ENCODE measurements around the gene LSS. TPM values are rescaled to one million over a fixed set of nuclear protein-coding genes. Genes with fewer than 3 reads are reported as not detected.

The LSS gene
- total and polyA plus RNA-seq, 7 donors: 17.4 to 78.6 (median 51.7) TPM

DNA sequence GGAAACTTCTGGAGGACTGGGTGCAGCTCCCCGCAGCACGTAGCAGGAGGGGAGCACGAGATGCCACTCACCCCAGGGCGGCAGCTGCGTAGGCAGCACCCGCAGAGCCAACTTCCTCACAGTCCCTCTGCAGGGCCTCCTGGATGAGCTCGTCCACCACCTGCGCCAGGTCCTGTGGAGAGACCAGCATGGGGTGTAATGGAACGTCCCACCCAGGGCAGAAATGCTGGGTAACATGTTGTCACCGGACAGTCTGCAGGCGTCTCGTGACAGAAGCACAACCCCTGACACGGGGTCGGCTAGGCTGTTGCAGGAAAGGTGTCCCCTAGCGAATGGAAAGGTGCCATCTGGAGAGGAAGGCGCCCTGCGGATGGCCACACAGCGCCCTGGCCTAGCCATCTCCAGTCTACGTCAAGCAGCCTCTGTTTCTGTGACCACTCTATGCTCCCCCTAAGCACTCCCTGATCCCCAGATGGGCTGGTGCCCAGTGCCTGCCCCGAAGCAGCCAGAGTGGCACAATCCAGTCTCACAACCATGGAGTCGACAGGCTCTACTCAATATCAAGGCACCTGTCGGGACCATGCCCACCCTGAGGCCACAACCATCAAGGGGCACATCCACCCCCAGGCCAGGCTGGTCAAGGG, 35.6 kb upstream of the LSS start:
- peaks cover 54 to 98% (median 74%) of the 10 kb centered on the region in 4 donors for H3K36me3 ChIP-seq
- H3K9me3 ChIP-seq: no peaks in the 10 kb centered on the region
- WGBS, 2 donors: 95 to 96% methylated on average over 22 of the region's 22 CpGs
- H3K4me3 ChIP-seq: no peak overlapping the region
- no peaks in the 10 kb centered on the region for H3K27me3 ChIP-seq
- H3K4me1 ChIP-seq: no peaks in the 10 kb centered on the region
- DNase-seq: no peak
- no peak overlapping the region for H3K27ac ChIP-seq
- TF ChIP-seq EP300 (IDR thresholded peaks at IDR 0.05) (no peak), POLR2AphosphoS5 (IDR thresholded peaks at IDR 0.05) (no peak), POLR2A (IDR thresholded peaks at IDR 0.05) (no peak)
- TF ChIP-seq, protein P1, sequence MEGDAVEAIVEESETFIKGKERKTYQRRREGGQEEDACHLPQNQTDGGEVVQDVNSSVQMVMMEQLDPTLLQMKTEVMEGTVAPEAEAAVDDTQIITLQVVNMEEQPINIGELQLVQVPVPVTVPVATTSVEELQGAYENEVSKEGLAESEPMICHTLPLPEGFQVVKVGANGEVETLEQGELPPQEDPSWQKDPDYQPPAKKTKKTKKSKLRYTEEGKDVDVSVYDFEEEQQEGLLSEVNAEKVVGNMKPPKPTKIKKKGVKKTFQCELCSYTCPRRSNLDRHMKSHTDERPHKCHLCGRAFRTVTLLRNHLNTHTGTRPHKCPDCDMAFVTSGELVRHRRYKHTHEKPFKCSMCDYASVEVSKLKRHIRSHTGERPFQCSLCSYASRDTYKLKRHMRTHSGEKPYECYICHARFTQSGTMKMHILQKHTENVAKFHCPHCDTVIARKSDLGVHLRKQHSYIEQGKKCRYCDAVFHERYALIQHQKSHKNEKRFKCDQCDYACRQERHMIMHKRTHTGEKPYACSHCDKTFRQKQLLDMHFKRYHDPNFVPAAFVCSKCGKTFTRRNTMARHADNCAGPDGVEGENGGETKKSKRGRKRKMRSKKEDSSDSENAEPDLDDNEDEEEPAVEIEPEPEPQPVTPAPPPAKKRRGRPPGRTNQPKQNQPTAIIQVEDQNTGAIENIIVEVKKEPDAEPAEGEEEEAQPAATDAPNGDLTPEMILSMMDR (IDR thresholded peaks at IDR 0.05): no peak
- intact Hi-C loops (cut with DNase I): no loop called here

DNA sequence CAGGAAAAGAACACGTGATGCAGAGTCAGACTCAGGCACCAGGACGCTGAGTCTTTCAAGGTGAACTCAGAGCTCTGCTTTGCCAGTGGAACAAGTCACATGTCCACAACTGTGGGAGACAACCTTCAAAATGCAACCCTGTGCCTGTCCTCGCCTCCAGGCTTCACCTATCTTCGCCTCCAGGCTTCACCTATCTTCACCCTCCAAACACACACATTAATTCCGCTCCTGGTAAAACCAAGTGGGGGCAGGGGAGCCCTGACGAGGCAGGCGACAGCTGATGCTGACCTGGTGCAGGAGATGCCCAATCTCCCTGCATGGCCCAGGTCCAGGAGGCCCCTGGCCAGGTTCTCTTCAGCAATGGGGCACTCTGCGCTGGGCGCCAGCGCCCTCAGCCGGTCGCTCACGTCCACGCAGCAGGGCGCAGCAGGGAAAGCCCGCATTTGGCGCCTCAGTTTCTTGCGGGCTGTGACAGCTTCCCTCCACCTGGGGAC, 28.0 kb upstream of the LSS start:
- Histone ChIP-seq H3K4me1 (no peaks in the 10 kb centered on the region), H3K27me3 (no peaks in the 10 kb centered on the region), H3K9me3 (no peaks in the 10 kb centered on the region), H3K27ac (no peak overlapping the region), H3K4me3 (no peak overlapping the region), H3K36me3 (peaks cover 63 to 98% (median 83%) of the 10 kb centered on the region in 4 donors)
- WGBS, 2 donors: 92 to 96% methylated on average over 18 of the region's 18 CpGs
- no peak for TF ChIP-seq POLR2AphosphoS5 (IDR thresholded peaks at IDR 0.05)
- TF ChIP-seq POLR2A (IDR thresholded peaks at IDR 0.05): no peak
- TF ChIP-seq EP300 (IDR thresholded peaks at IDR 0.05): no peak
- TF ChIP-seq, protein P1 (IDR thresholded peaks at IDR 0.05): no peak
- intact Hi-C loops (cut with DNase I): no loop called here
- DNase-seq: no peak

DNA sequence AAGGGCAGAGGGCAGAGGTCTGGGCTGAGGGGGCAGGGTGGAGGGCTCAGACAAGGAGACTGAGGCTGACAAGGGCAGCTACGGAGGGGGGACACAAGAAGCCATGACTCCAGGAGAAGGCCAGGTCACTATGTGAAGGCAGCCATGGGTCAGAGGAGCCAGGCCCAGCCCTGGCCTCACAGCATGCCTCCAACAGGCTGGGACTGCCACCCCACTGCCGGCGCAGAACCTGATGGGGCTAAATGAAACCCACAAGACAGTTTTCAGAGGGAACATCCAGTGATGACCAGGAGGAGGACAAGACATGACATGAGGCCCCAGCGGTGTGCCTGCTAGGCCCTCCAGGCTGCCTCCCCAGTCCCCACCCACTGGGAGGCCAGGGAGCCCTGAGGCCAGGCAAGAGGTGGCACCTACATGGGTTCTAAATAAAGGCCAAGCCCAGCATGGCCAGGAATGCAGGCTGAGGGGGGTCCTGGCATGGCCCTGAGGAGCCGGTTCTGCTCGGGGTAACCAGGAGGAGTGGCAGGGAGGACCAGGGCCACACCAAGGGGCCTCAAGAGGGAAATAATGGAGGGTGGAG, 27.3 kb upstream of the LSS start:
- no peak for TF ChIP-seq POLR2AphosphoS5 (IDR thresholded peaks at IDR 0.05)
- TF ChIP-seq, protein P1 (IDR thresholded peaks at IDR 0.05): no peak
- TF ChIP-seq POLR2A (IDR thresholded peaks at IDR 0.05): no peak
- no peak for TF ChIP-seq EP300 (IDR thresholded peaks at IDR 0.05)
- peaks cover 58 to 98% (median 80%) of the 10 kb centered on the region in 4 donors for H3K36me3 ChIP-seq

DNA sequence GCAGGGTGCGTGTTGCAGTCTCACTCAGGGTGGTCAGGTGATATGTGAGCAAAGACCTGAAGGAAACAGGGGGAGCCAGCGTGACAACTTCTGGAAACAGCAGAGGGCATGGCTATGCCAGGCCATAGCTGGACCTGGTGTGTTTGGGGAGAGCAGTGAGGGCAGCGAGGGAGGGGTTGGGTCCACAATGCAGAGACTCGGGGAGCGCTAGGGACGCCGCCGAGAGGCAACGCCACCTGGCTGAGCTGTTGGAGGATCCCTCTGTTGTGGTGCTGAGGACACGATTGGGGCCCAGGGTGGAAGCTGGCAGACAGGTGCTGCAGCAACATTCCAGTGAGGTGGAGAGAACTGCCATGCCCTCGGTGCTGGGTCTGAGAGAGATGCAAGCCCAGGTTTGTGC, 26.6 kb upstream of the LSS start:
- Histone ChIP-seq H3K27ac (no peak overlapping the region), H3K36me3 (peaks cover 58 to 98% (median 76%) of the 10 kb centered on the region in 4 donors), H3K4me3 (no peak overlapping the region), H3K9me3 (no peaks in the 10 kb centered on the region), H3K4me1 (no peaks in the 10 kb centered on the region), H3K27me3 (no peaks in the 10 kb centered on the region)
- intact Hi-C loops (cut with DNase I): no loop called here
- TF ChIP-seq EP300 (IDR thresholded peaks at IDR 0.05) (no peak), POLR2A (IDR thresholded peaks at IDR 0.05) (no peak), POLR2AphosphoS5 (IDR thresholded peaks at IDR 0.05) (no peak)
- TF ChIP-seq, protein P1 (IDR thresholded peaks at IDR 0.05): no peak
- WGBS, 2 donors: 86 to 90% methylated on average over 11 of the region's 11 CpGs
- DNase-seq: no peak

More for the DNA sequence above, 27.3 kb upstream of the LSS start:
- H3K27me3 ChIP-seq: no peaks in the 10 kb centered on the region
- intact Hi-C loops (cut with DNase I): no loop called here
- H3K9me3 ChIP-seq: no peaks in the 10 kb centered on the region
- H3K4me1 ChIP-seq: no peaks in the 10 kb centered on the region
- WGBS, 2 donors: 93 to 94% methylated on average over 6 of the region's 6 CpGs
- no peak overlapping the region for H3K27ac ChIP-seq
- DNase-seq: no peak
- no peak overlapping the region for H3K4me3 ChIP-seq
